Neural cell (in vitro differentiated cells): ENCODE data around the gene CSGALNACT2. TPM values are rescaled to one million over a fixed set of nuclear protein-coding genes. Genes with fewer than 3 reads are reported as not detected.

Experiments used
- H2AFZ ChIP-seq: fragments of 200-600, 300-800 bp; sonication (generic), shearing (Covaris generic); 2 replicates; pipeline ENCODE4 v1.6.0; 2014; ENCODE audit warnings: low read depth, mild to moderate bottlenecking, antibody characterized with exemption, low read length, moderate library complexity
- H3F3A ChIP-seq: fragments of 200-600 bp; shearing (Covaris generic); 2 replicates; pipeline ENCODE4 v1.6.1; 2016; ENCODE audit warnings: mild to moderate bottlenecking, moderate library complexity, mixed read lengths, antibody characterized with exemption, low read length; ENCODE audit not compliant: insufficient read depth, poor library complexity, severe bottlenecking
- H3K27ac ChIP-seq: fragments of 200-600, 300-800 bp; sonication (generic), shearing (Covaris generic); 2 replicates; pipeline ENCODE4 v1.5.1; 2014; ENCODE audit warnings: mild to moderate bottlenecking, low read length, moderate library complexity
- H3K27me3 ChIP-seq: fragments of 300-800, 200-600 bp; sonication (generic), shearing (Covaris generic); 2 replicates; pipeline ENCODE4 v1.6.0; 2014; ENCODE audit warnings: mild to moderate bottlenecking, low read depth, low read length, moderate library complexity; ENCODE audit not compliant: insufficient read depth
- H3K36me3 ChIP-seq: fragments of 300-800, 200-600 bp; sonication (generic), shearing (Covaris generic); 2 replicates; pipeline ENCODE4 v1.5.1; 2014; ENCODE audit warnings: mild to moderate bottlenecking, antibody characterized with exemption, low read length, moderate library complexity; ENCODE audit not compliant: insufficient read depth
- H3K4me2 ChIP-seq: fragments of 300-800, 200-600 bp; sonication (generic), shearing (Covaris generic); 2 replicates; pipeline ENCODE4 v1.6.0; 2014; ENCODE audit warnings: mild to moderate bottlenecking, low read length
- H3K4me3 ChIP-seq: fragments of 300-800, 200-600 bp; sonication (generic), shearing (Covaris generic); 2 replicates; pipeline ENCODE4 v1.5.1; 2014; ENCODE audit warnings: mild to moderate bottlenecking, low read length, moderate library complexity
- H3K79me2 ChIP-seq: fragments of 200-600 bp; shearing (Covaris generic); replicated peaks from 2 replicates; pipeline ENCODE4 v1.6.0; 2014; ENCODE audit warnings: mild to moderate bottlenecking, low read length, moderate library complexity; ENCODE audit not compliant: insufficient read depth
- H3K9ac ChIP-seq: fragments of 300-800, 200-600 bp; sonication (generic), shearing (Covaris generic); 2 replicates; pipeline ENCODE4 v1.6.1; 2016; ENCODE audit warnings: mild to moderate bottlenecking, low read length, mixed read lengths
- H3K9me2 ChIP-seq: fragments of 200-600 bp; shearing (Covaris generic); 2 replicates; pipeline ENCODE4 v1.6.1; 2016; ENCODE audit warnings: mild to moderate bottlenecking, low read length, mixed read lengths; ENCODE audit not compliant: insufficient read depth
- H3K9me3 ChIP-seq: fragments of 200-600, 300-800 bp; sonication (generic), shearing (Covaris generic); 2 replicates; pipeline ENCODE4 v1.6.1; 2016; ENCODE audit warnings: mild to moderate bottlenecking, mixed run types, low read length, moderate library complexity, mixed read lengths
- H4K20me1 ChIP-seq: fragments of 200-600 bp; shearing (Covaris generic); 2 replicates; pipeline ENCODE4 v1.6.1; 2016; ENCODE audit warnings: mild to moderate bottlenecking, mixed run types; ENCODE audit not compliant: insufficient read depth
- CTCF ChIP-seq: fragments of 450-650 bp; IDR thresholded peaks from 2 replicates; pipeline ENCODE4 v1.5.1; 2014; ENCODE audit warnings: antibody characterized with exemption, mild to moderate bottlenecking, moderate library complexity; ENCODE audit not compliant: poor library complexity, severe bottlenecking
- EP300 ChIP-seq: fragments of 450-650 bp; conservative IDR thresholded peaks from 2 replicates; pipeline ENCODE4 v1.6.1; 2014; ENCODE audit warnings: antibody characterized with exemption, mild to moderate bottlenecking, moderate library complexity; ENCODE audit not compliant: poor library complexity, severe bottlenecking
- EZH2 ChIP-seq: fragments of 200-600, 300-800 bp; shearing (Covaris generic), sonication (generic); IDR thresholded peaks from 2 replicates; pipeline ENCODE4 v1.6.1; 2014; ENCODE audit warnings: antibody characterized with exemption, low read length, borderline replicate concordance, mild to moderate bottlenecking; ENCODE audit not compliant: insufficient read depth, poor library complexity, severe bottlenecking
- MXI1 ChIP-seq: fragments of 450-650 bp; conservative IDR thresholded peaks from 2 replicates; pipeline ENCODE4 v1.6.1; 2014; ENCODE audit warnings: antibody characterized with exemption, mild to moderate bottlenecking; ENCODE audit not compliant: poor library complexity, severe bottlenecking
- POLR2AphosphoS5 ChIP-seq: IDR thresholded peaks from 2 replicates; pipeline ENCODE4 v1.6.1; 2012
- RAD21 ChIP-seq: fragments of 450-650 bp; conservative IDR thresholded peaks from 2 replicates; pipeline ENCODE4 v1.6.1; 2014; ENCODE audit warnings: antibody characterized with exemption, mild to moderate bottlenecking, moderate library complexity
- SMC3 ChIP-seq: fragments of 450-650 bp; conservative IDR thresholded peaks from 2 replicates; pipeline ENCODE4 v1.6.1; 2014; ENCODE audit warnings: antibody characterized with exemption, mild to moderate bottlenecking, moderate library complexity; ENCODE audit not compliant: poor library complexity
- TAF1 ChIP-seq: IDR thresholded peaks from 2 replicates; pipeline ENCODE4 v1.6.1; 2012; ENCODE audit warnings: low read depth
- polyA plus RNA-seq: library from polyadenylated mRNA; depleted of rRNA; stranded (reverse); fragments of >200 nt; gene quantifications from 2 replicates; pipeline ENCODE4 v1.2.3, GENCODE V29; 2014
- TF ChIP-seq, protein P1 (sequence below): IDR thresholded peaks from 2 replicates; pipeline ENCODE4 v1.6.1; 2012; ENCODE audit warnings: borderline replicate concordance

Gene CSGALNACT2
- polyA plus RNA-seq, 1 donor from 2014 or later = 20.7 TPM

- TF ChIP-seq POLR2AphosphoS5 (no peak), EP300 (no peak), EZH2 (no peak), TAF1 (no peak), CTCF (no peak), MXI1 (no peak), RAD21 (no peak), SMC3 (no peak)
- TF ChIP-seq, protein P1, sequence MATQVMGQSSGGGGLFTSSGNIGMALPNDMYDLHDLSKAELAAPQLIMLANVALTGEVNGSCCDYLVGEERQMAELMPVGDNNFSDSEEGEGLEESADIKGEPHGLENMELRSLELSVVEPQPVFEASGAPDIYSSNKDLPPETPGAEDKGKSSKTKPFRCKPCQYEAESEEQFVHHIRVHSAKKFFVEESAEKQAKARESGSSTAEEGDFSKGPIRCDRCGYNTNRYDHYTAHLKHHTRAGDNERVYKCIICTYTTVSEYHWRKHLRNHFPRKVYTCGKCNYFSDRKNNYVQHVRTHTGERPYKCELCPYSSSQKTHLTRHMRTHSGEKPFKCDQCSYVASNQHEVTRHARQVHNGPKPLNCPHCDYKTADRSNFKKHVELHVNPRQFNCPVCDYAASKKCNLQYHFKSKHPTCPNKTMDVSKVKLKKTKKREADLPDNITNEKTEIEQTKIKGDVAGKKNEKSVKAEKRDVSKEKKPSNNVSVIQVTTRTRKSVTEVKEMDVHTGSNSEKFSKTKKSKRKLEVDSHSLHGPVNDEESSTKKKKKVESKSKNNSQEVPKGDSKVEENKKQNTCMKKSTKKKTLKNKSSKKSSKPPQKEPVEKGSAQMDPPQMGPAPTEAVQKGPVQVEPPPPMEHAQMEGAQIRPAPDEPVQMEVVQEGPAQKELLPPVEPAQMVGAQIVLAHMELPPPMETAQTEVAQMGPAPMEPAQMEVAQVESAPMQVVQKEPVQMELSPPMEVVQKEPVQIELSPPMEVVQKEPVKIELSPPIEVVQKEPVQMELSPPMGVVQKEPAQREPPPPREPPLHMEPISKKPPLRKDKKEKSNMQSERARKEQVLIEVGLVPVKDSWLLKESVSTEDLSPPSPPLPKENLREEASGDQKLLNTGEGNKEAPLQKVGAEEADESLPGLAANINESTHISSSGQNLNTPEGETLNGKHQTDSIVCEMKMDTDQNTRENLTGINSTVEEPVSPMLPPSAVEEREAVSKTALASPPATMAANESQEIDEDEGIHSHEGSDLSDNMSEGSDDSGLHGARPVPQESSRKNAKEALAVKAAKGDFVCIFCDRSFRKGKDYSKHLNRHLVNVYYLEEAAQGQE = no peak
Observed at GRCh38 chr10:43134126-43134905, 3.9 kb upstream of the CSGALNACT2 start.

GRCh38 chr10:43135064-43135463 lies 3.2 kb upstream of the CSGALNACT2 start:
- TF ChIP-seq SMC3 (no peak), POLR2AphosphoS5 (no peak), TAF1 (no peak), EZH2 (no peak), EP300 (no peak), CTCF (no peak), MXI1 (no peak), RAD21 (no peak)
- TF ChIP-seq, protein P1 = no peak
- no peak overlapping the region for H3K27ac ChIP-seq
- H3K4me3 ChIP-seq = no peak overlapping the region
- no peaks in the 10 kb centered on the region for H3K36me3 ChIP-seq
- H3K27me3 ChIP-seq = no peaks in the 10 kb centered on the region
- no peaks in the 10 kb centered on the region for H4K20me1 ChIP-seq
- no peak overlapping the region for H3K9ac ChIP-seq
- H3K4me2 ChIP-seq = no peak overlapping the region
- H2AFZ ChIP-seq = no peak overlapping the region
- H3F3A ChIP-seq = no peaks in the 10 kb centered on the region
- no peaks in the 10 kb centered on the region for H3K9me3 ChIP-seq
- H3K79me2 ChIP-seq = peaks cover 21% of the 10 kb centered on the region
- H3K9me2 ChIP-seq = no peaks in the 10 kb centered on the region

More at GRCh38 chr10:43134126-43134905, 3.9 kb upstream of the CSGALNACT2 start:
- Histone ChIP-seq H3K27me3 (no peaks in the 10 kb centered on the region), H3K9me3 (no peaks in the 10 kb centered on the region), H3K9ac (no peak overlapping the region), H3F3A (no peaks in the 10 kb centered on the region), H3K4me2 (no peak overlapping the region), H2AFZ (no peak overlapping the region), H3K4me3 (no peak overlapping the region), H3K79me2 (peaks cover 14% of the 10 kb centered on the region), H3K27ac (no peak overlapping the region), H4K20me1 (no peaks in the 10 kb centered on the region), H3K9me2 (no peaks in the 10 kb centered on the region), H3K36me3 (no peaks in the 10 kb centered on the region)
